Stimulated activated CD8-positive, alpha-beta memory T cell treated with anti-CD3 and anti-CD28 coated beads, Interleukin-4, amount 100 ng/mL, for 4 hours (primary cell): ENCODE results near the gene TMEM72.
A peak's percentile ranks its signal among the peaks of the same experiment; 100 is the strongest.
"Not testable (repeated sequence)": the region's sequence is repeated elsewhere in the genome, so short reads cannot be mapped to it uniquely, and the experiment has no call there.

Experiments used
- DNase-seq, 2 donors: peaks; one replicate each; pipeline ENCODE4 v3.0.0-alpha.2; 2020; ENCODE audit warnings: low read depth in 2 of 2, low spot score in 1 of 2

The TMEM72 gene

GRCh38 chr10:44911081-44911540 is at the start of gene TMEM72:
Gene TMEM72, plus strand, starts transcription at chr10:44911337. Its CDS starts 176 bp downstream, at chr10:44911513.
- DNase-seq: no peak

- no peak for DNase-seq
Measured at GRCh38 chr10:44862006-44862751, 49.0 kb upstream of the TMEM72 start.

- no peak for DNase-seq
Measured at GRCh38 chr10:44862924-44863323, 48.2 kb upstream of the TMEM72 start.

GRCh38 chr10:44863344-44864047 is 47.6 kb upstream of the TMEM72 start:
- DNase-seq: no peak

GRCh38 chr10:44864051-44864450 is 47.1 kb upstream of the TMEM72 start:
- DNase-seq: no peak

GRCh38 chr10:44864637-44865288 is 46.4 kb upstream of the TMEM72 start:
- DNase-seq: peak; percentile 54 to 72

GRCh38 chr10:44865289-44865671 is 45.9 kb upstream of the TMEM72 start:
- DNase-seq: no peak

- DNase-seq: not testable (repeated sequence)
Measured at GRCh38 chr10:44866367-44866766, 44.8 kb upstream of the TMEM72 start.

- no peak for DNase-seq
Measured at GRCh38 chr10:44870031-44870430, 41.1 kb upstream of the TMEM72 start.

- no peak for DNase-seq
Measured at GRCh38 chr10:44873160-44873559, 38.0 kb upstream of the TMEM72 start.

- DNase-seq: no peak
Measured at GRCh38 chr10:44874166-44874565, 37.0 kb upstream of the TMEM72 start.

- peak; percentile 38 to 41 for DNase-seq
Measured at GRCh38 chr10:44878706-44879530, 32.2 kb upstream of the TMEM72 start.

GRCh38 chr10:44879531-44879899 is 31.6 kb upstream of the TMEM72 start:
- no peak for DNase-seq

- DNase-seq: no peak
Measured at GRCh38 chr10:44880090-44880715, 30.9 kb upstream of the TMEM72 start.

GRCh38 chr10:44881649-44882048 is 29.5 kb upstream of the TMEM72 start:
- no peak for DNase-seq

GRCh38 chr10:44882166-44882720 is 28.9 kb upstream of the TMEM72 start:
- no peak for DNase-seq

- DNase-seq: no peak
Measured at GRCh38 chr10:44883593-44884331, 27.4 kb upstream of the TMEM72 start.

GRCh38 chr10:44885710-44886109 is 25.4 kb upstream of the TMEM72 start:
- no peak for DNase-seq

GRCh38 chr10:44886966-44887365 is 24.2 kb upstream of the TMEM72 start:
- DNase-seq: no peak

GRCh38 chr10:44888886-44889285 is 22.3 kb upstream of the TMEM72 start:
- no peak for DNase-seq
